Ectodermal cell (in vitro differentiated cells): ENCODE results near the gene POLD1.

Experiments used
- H3K27ac ChIP-seq: 2 replicates; pipeline ENCODE4 v1.7.0; 2013; ENCODE audit warnings: mild to moderate bottlenecking, low read depth, low read length; ENCODE audit not compliant: insufficient read depth, poor library complexity, severe bottlenecking
- H3K27me3 ChIP-seq: 2 replicates; pipeline ENCODE4 v1.7.0; 2013; ENCODE audit warnings: mild to moderate bottlenecking, low read length; ENCODE audit not compliant: insufficient read depth, control insufficient read depth, poor library complexity, severe bottlenecking
- H3K36me3 ChIP-seq: one replicate; pipeline ENCODE4 v1.7.0; 2013; ENCODE audit warnings: low read length; ENCODE audit not compliant: control insufficient read depth, insufficient read depth
- H3K4me1 ChIP-seq: one replicate; pipeline ENCODE4 v1.7.0; 2013; ENCODE audit warnings: low read length; ENCODE audit not compliant: control insufficient read depth, insufficient read depth
- H3K4me3 ChIP-seq: 2 replicates; pipeline ENCODE4 v1.7.0; 2013; ENCODE audit warnings: low read depth, low read length, control low read depth; ENCODE audit not compliant: insufficient read depth
- H3K9me3 ChIP-seq: 2 replicates; pipeline ENCODE4 v1.7.0; 2013; ENCODE audit warnings: mild to moderate bottlenecking, low read length, moderate library complexity; ENCODE audit not compliant: control insufficient read depth
- WGBS, 2 experiments: methylation state at CpG; one replicate each; pipeline ENCODE4 v1.1.7; 2013; ENCODE audit warnings: missing lambda C conversion rate in 2 of 2; 5-methylcytosine and 5-hydroxymethylcytosine counted together

Gene POLD1

GRCh38 chr19:50410109-50410508, 26.0 kb downstream of the POLD1 start:
- no peaks in the 10 kb centered on the region for H3K4me1 ChIP-seq
- no peak overlapping the region for H3K27ac ChIP-seq
- no peaks in the 10 kb centered on the region for H3K27me3 ChIP-seq
- 96 to 97% methylated on average over 10 of the region's 10 CpGs for WGBS, 2 experiments
- no peak overlapping the region for H3K4me3 ChIP-seq
- H3K9me3 ChIP-seq = no peaks in the 10 kb centered on the region
- H3K36me3 ChIP-seq = peaks cover 24% of the 10 kb centered on the region

- no peaks in the 10 kb centered on the region for H3K27me3 ChIP-seq
- H3K4me3 ChIP-seq = no peak overlapping the region
- no peaks in the 10 kb centered on the region for H3K9me3 ChIP-seq
- 90 to 94% methylated on average over 2 of the region's 2 CpGs for WGBS, 2 experiments
- H3K27ac ChIP-seq = no peak overlapping the region
- H3K36me3 ChIP-seq = peaks cover 11% of the 10 kb centered on the region
- no peaks in the 10 kb centered on the region for H3K4me1 ChIP-seq
Observed at GRCh38 chr19:50412419-50412818, 28.3 kb downstream of the POLD1 start.

DNA sequence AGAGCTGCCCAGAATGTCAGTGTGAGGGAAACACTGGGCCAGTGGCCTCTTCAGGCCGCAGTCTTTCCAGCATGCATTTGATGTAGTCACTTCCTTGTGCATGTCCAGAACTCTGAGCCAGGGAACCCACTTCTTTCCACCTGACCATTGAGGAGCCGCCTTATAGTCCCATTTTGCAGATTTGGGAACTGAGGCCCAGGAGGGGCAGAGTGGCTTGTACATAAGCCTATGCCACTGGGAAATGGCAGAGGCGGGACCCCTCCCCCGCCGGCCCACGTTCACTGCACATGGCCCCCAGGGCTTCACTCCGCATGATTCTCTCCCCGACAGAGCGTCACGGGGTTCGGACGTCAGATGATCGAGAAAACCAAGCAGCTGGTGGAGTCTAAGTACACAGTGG, 28.9 kb downstream of the POLD1 start:
- Histone ChIP-seq H3K4me1 (peaks cover under 1% of the 10 kb centered on the region), H3K4me3 (no peak overlapping the region), H3K9me3 (no peaks in the 10 kb centered on the region), H3K27me3 (peaks cover 3% of the 10 kb centered on the region), H3K36me3 (peaks cover 11% of the 10 kb centered on the region), H3K27ac (no peak overlapping the region)
- WGBS, 2 experiments = 92 to 94% methylated on average over 13 of the region's 13 CpGs

- Histone ChIP-seq H3K36me3 (peaks cover 11% of the 10 kb centered on the region), H3K9me3 (no peaks in the 10 kb centered on the region), H3K4me1 (peaks cover 5% of the 10 kb centered on the region), H3K27me3 (peaks cover 7% of the 10 kb centered on the region), H3K4me3 (no peak overlapping the region), H3K27ac (no peak overlapping the region)
- 96% methylated on average over 21 of the region's 21 CpGs for WGBS, 2 experiments
Observed at GRCh38 chr19:50413531-50413930, 29.4 kb downstream of the POLD1 start.

GRCh38 chr19:50414864-50415660, 30.9 kb downstream of the POLD1 start:
- 64 to 65% methylated on average over 37 of the region's 37 CpGs for whole genome bisulfite sequencing, 2 experiments
- Histone ChIP-seq H3K4me3 (no peak overlapping the region), H3K27ac (no peak overlapping the region), H3K27me3 (peaks cover 22% of the 10 kb centered on the region), H3K9me3 (no peaks in the 10 kb centered on the region), H3K36me3 (peaks cover 7% of the 10 kb centered on the region), H3K4me1 (peaks cover 9% of the 10 kb centered on the region)

DNA sequence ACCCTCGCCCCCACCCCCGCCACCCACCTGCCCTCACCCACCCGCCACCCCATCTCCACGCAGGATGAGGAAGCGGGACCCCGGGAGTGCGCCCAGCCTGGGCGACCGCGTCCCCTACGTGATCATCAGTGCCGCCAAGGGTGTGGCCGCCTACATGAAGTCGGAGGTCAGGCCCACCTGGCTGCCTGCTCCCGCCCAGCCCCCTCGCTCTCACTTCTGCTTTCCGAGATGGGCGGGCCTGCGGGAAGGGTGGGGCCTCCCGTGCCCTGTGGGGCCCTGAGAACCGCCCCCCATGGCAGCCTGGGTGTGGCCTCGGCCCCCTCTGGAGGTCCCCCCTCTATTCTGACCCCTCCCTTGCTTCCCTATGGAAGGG, 31.5 kb downstream of the POLD1 start:
- H3K9me3 ChIP-seq = no peaks in the 10 kb centered on the region
- WGBS, 2 experiments = 93% methylated on average over 20 to 22 of the region's 22 CpGs
- no peak overlapping the region for H3K4me3 ChIP-seq
- peaks cover 4% of the 10 kb centered on the region for H3K36me3 ChIP-seq
- peaks cover 9% of the 10 kb centered on the region for H3K4me1 ChIP-seq
- H3K27me3 ChIP-seq = peaks cover 28% of the 10 kb centered on the region
- H3K27ac ChIP-seq = no peak overlapping the region

GRCh38 chr19:50416034-50416977, 32.2 kb downstream of the POLD1 start:
- Histone ChIP-seq H3K27me3 (peaks cover 28% of the 10 kb centered on the region), H3K36me3 (peaks cover 4% of the 10 kb centered on the region), H3K9me3 (no peaks in the 10 kb centered on the region), H3K4me1 (peaks cover 9% of the 10 kb centered on the region), H3K27ac (no peak overlapping the region), H3K4me3 (no peak overlapping the region)
- WGBS, 2 experiments = 94% methylated on average over 35 of the region's 35 CpGs

GRCh38 chr19:50417111-50418081, 33.2 kb downstream of the POLD1 start:
- H3K27me3 ChIP-seq = peaks cover 28% of the 10 kb centered on the region
- no peaks in the 10 kb centered on the region for H3K9me3 ChIP-seq
- WGBS, 2 experiments = 84 to 88% methylated on average over 40 to 41 of the region's 42 CpGs
- H3K36me3 ChIP-seq = peaks cover 1% of the 10 kb centered on the region
- no peak overlapping the region for H3K4me3 ChIP-seq
- no peak overlapping the region for H3K27ac ChIP-seq
- H3K4me1 ChIP-seq = peaks cover 9% of the 10 kb centered on the region

GRCh38 chr19:50418176-50419021, 34.3 kb downstream of the POLD1 start, which contains the start of gene SPIB:
SPIB (plus strand) TSS chr19:50418938; CDS start chr19:50418963, 25 bp downstream.
- 25 to 27% methylated on average over 33 to 34 of the region's 34 CpGs for WGBS, 2 experiments
- no peaks in the 10 kb centered on the region for H3K36me3 ChIP-seq
- H3K9me3 ChIP-seq = no peaks in the 10 kb centered on the region
- no peak within 1 kb of the TSS for H3K4me3 ChIP-seq
- H3K27me3 ChIP-seq = peaks cover 28% of the 10 kb centered on the region
- H3K4me1 ChIP-seq = peaks cover 9% of the 10 kb centered on the region
- H3K27ac ChIP-seq = no peak within 1 kb of the TSS
